ENCODE data around the gene POC1A.

DNA sequence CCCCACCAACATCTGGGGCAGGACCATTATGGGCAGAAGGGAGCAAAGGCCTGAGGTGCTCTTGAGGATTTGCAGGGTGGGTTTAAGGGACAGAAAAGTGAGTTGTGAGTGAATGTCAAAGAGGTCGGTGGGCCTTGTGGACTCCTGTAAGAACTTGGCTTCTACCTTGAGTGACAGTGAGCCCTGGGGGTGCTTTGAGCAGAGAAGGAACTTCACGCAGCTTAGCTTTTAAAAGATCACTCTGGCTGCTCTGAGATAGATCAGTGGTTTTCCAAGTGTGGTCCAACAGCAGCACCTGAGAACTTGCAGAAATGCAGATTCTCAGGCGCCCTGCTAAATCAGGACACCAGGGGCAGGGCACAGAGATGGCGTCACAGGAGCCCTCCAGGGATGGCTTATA lies 28.5 kb upstream of the POC1A start:
- TF ChIP-seq YY1 (IDR thresholded peaks at IDR 0.05; ENCODE audit: borderline replicate concordance in 1 of 3, control insufficient read depth in 1 of 3, extremely low read depth in 1 of 3, insufficient read depth in 3 of 3, insufficient read length in 1 of 3, insufficient replicate concordance in 2 of 3, low read depth in 1 of 3, low read length in 2 of 3) (no peak), MAFG (tag; conservative IDR thresholded peaks at IDR 0.05) (no peak), CBX8 (IDR thresholded peaks at IDR 0.05; ENCODE audit: borderline replicate concordance, extremely low read depth, low read depth, low read length, poor library complexity, severe bottlenecking) (no peak), HCFC1 (IDR thresholded peaks at IDR 0.05; ENCODE audit: low read depth, low read length) (no peak), MYNN (IDR thresholded peaks at IDR 0.05) (no peak), MYNN (CRISPR knock-in tag; IDR thresholded peaks at IDR 0.05) (no peak), RB1 (IDR thresholded peaks at IDR 0.05; ENCODE audit: low read depth) (no peak), NELFE (IDR thresholded peaks at IDR 0.05; ENCODE audit: insufficient read depth, insufficient read length) (no peak), ELK1 (CRISPR knock-in tag; IDR thresholded peaks at IDR 0.05) (no peak), JUND (IDR thresholded peaks at IDR 0.05; ENCODE audit: borderline replicate concordance, low read depth, low read length) (no peak), JUND (tag; IDR thresholded peaks at IDR 0.05; ENCODE audit: borderline replicate concordance, low read depth, low read length) (no peak)
- TF ChIP-seq, protein P1, sequence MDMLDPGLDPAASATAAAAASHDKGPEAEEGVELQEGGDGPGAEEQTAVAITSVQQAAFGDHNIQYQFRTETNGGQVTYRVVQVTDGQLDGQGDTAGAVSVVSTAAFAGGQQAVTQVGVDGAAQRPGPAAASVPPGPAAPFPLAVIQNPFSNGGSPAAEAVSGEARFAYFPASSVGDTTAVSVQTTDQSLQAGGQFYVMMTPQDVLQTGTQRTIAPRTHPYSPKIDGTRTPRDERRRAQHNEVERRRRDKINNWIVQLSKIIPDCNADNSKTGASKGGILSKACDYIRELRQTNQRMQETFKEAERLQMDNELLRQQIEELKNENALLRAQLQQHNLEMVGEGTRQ (CRISPR knock-in tag; IDR thresholded peaks at IDR 0.05) = no peak
- TF ChIP-seq, protein P2, sequence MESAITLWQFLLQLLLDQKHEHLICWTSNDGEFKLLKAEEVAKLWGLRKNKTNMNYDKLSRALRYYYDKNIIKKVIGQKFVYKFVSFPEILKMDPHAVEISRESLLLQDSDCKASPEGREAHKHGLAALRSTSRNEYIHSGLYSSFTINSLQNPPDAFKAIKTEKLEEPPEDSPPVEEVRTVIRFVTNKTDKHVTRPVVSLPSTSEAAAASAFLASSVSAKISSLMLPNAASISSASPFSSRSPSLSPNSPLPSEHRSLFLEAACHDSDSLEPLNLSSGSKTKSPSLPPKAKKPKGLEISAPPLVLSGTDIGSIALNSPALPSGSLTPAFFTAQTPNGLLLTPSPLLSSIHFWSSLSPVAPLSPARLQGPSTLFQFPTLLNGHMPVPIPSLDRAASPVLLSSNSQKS (CRISPR knock-in tag; IDR thresholded peaks at IDR 0.05) = no peak
- TF ChIP-seq, protein P3, sequence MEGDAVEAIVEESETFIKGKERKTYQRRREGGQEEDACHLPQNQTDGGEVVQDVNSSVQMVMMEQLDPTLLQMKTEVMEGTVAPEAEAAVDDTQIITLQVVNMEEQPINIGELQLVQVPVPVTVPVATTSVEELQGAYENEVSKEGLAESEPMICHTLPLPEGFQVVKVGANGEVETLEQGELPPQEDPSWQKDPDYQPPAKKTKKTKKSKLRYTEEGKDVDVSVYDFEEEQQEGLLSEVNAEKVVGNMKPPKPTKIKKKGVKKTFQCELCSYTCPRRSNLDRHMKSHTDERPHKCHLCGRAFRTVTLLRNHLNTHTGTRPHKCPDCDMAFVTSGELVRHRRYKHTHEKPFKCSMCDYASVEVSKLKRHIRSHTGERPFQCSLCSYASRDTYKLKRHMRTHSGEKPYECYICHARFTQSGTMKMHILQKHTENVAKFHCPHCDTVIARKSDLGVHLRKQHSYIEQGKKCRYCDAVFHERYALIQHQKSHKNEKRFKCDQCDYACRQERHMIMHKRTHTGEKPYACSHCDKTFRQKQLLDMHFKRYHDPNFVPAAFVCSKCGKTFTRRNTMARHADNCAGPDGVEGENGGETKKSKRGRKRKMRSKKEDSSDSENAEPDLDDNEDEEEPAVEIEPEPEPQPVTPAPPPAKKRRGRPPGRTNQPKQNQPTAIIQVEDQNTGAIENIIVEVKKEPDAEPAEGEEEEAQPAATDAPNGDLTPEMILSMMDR (IDR thresholded peaks at IDR 0.05 in 2 of 3, conservative IDR thresholded peaks at IDR 0.05 in 1 of 3; ENCODE audit: insufficient read depth in 2 of 3, low read depth in 1 of 3, low read length in 3 of 3) = no peak

All from K562 (cell line).